SHP77 treated with DMSO at 0.1 percent for 48 hours (cell line): ENCODE data around the gene CNTROB.
"Not testable (repeated sequence)": the region's sequence is repeated elsewhere in the genome, so short reads cannot be mapped to it uniquely, and the experiment has no call there.

Experiments
- DNase-seq: peaks from one replicate; lab custom pipeline; 2025; lab: John Stamatoyannopoulos, UW

The CNTROB gene

GRCh38 chr17:7943291-7943690 is 11.3 kb downstream of the CNTROB start:
- DNase-seq = no peak

- DNase-seq = no peak
Observed at GRCh38 chr17:7944326-7944725, 12.3 kb downstream of the CNTROB start.

- no peak for DNase-seq
Observed at GRCh38 chr17:7945651-7946050, 13.6 kb downstream of the CNTROB start.

GRCh38 chr17:7946441-7946840 is 14.4 kb downstream of the CNTROB start:
- no peak for DNase-seq

GRCh38 chr17:7947651-7948050 is 15.6 kb downstream of the CNTROB start:
- no peak for DNase-seq

GRCh38 chr17:7950578-7950977 is 18.6 kb downstream of the CNTROB start:
- DNase-seq = no peak

- DNase-seq = no peak
Observed at GRCh38 chr17:7951143-7951792, 19.3 kb downstream of the CNTROB start.

GRCh38 chr17:7953266-7953665 is 21.3 kb downstream of the CNTROB start:
- not testable (repeated sequence) for DNase-seq

GRCh38 chr17:7955414-7956227 is 23.6 kb downstream of the CNTROB start:
- no peak for DNase-seq

GRCh38 chr17:7956228-7956965 is 24.4 kb downstream of the CNTROB start:
- DNase-seq = no peak

GRCh38 chr17:7959503-7960253 is 27.7 kb downstream of the CNTROB start:
- DNase-seq = no peak

- DNase-seq = no peak
Observed at GRCh38 chr17:7961421-7961820, 29.4 kb downstream of the CNTROB start.

GRCh38 chr17:7967751-7968150 is 35.7 kb downstream of the CNTROB start:
- DNase-seq = no peak

GRCh38 chr17:7969433-7969832 is 37.4 kb downstream of the CNTROB start:
- no peak for DNase-seq

GRCh38 chr17:7971651-7972050 is 39.6 kb downstream of the CNTROB start:
- no peak for DNase-seq

GRCh38 chr17:7972131-7972785 is 40.3 kb downstream of the CNTROB start:
- no peak for DNase-seq

- no peak for DNase-seq
Observed at GRCh38 chr17:7974638-7975131, 42.7 kb downstream of the CNTROB start.

GRCh38 chr17:7977039-7977438 is 45.0 kb downstream of the CNTROB start:
- no peak for DNase-seq

- DNase-seq = no peak
Observed at GRCh38 chr17:7977805-7978204, 45.8 kb downstream of the CNTROB start.

GRCh38 chr17:7982173-7982572 is 50.2 kb downstream of the CNTROB start:
- DNase-seq = no peak

GRCh38 chr17:7982666-7983065 is 50.7 kb downstream of the CNTROB start:
- no peak for DNase-seq
